Glomerular visceral epithelial cell (primary cell): ENCODE data around the gene SAP130.
"Not testable (repeated sequence)": the region's sequence is repeated elsewhere in the genome, so short reads cannot be mapped to it uniquely, and the experiment has no call there.

Experiments used
- DNase-seq: peaks from one replicate; pipeline ENCODE4 v3.0.0-alpha.2; 2016; ENCODE audit errors: extremely low spot score

SAP130 gene

GRCh38 chr2:127953128-127953718 is 74.6 kb downstream of the SAP130 start:
- DNase-seq, result no peak

GRCh38 chr2:127951026-127951425 is 76.8 kb downstream of the SAP130 start:
- DNase-seq, result peak; percentile 13

DNA sequence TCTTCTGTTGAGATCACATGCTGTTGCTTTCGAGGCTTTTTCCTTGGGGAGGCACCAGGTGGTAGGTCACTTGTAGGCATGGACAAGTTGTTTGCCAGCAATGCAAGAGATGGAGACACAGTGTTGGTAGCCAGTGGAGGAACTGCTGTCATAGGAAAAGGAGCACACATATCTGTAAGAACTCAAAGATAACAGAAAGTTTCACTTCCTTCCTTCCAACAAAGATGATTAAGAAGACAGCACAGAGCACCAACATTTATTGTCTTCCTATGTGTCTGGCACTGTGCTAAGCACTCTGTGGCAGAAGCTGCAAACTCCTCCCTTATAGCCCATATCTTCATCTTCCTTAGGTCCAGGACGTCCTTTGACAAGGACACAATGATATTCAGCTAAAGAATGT is 77.6 kb downstream of the SAP130 start:
- DNase-seq, result no peak

DNA sequence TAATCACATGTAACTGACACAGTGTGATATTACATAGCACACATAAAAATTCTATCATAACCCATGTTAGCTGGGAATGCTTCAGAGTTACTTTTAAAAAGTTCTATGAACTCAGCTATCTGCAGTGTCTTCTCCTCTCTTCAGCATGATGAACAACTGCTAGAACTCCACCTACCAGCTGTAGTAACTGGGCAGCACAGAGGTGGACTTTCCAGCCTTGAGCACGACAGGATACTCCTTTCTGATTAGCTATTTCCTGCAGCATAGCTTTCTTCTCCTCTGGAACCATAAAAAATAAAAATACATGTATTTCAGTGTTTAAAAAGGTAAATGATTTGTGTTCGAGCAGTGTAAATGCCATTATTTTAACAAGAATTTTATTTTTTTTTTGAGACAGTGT is 82.6 kb downstream of the SAP130 start:
- no peak for DNase-seq

DNA sequence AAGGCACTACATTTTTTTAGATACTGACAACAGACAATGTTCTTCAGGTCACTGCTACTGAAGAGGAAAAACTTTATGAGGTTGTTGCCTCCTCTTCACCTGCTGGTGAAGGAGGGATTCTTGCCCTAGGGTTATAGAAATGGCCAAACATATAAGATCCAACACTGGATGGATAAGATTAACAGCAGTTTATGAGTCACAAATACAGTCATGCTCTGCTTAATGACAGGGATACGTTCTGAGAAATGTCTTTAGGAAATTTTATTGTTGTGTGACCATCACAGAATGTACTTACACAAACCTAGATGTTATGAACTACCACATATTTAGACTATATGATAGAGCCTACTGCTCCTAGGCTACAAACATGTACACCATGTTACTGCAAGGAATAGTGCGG is 84.7 kb downstream of the SAP130 start:
- no peak for DNase-seq

DNA sequence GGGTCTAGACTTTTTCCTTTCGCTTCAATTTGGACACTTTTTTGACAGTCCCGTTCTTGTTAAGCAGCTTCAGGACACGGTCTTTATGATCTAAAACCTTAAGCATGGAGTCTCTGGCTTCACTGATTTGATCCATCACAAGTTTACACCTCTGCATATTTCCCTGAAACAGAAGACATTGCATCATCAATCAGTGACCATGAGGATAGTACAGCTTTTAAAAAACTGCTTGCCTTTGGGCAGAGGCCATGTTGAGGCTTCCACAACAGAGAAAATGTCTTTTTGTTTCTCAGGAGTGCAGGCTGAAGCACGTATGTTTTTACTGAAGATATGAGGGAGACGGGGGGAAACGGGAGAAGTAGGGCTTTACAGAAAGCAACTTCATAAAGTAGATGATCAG is 85.9 kb downstream of the SAP130 start:
- DNase-seq, result no peak

DNA sequence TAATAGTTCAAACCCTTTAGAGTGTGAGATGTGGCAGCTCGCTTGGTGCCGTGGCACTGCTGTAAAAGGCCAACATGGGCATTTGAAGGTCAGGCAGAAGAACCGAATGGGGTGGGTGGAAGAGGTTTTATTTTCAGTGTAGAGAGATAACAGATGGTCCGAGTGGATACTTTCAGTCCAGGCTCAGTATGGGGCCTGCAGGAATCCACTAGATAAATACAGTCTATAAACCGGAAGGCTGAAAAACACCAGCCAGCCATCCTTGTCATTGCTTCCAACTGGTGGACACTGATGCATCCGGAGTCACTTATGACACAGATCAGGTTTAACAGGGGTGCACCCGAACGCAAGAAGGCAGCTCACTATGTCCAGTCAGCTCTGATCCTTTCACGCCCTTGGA is 86.4 kb downstream of the SAP130 start:
- no peak for DNase-seq

GRCh38 chr2:127940641-127941040 is 87.2 kb downstream of the SAP130 start:
- no peak for DNase-seq

DNA sequence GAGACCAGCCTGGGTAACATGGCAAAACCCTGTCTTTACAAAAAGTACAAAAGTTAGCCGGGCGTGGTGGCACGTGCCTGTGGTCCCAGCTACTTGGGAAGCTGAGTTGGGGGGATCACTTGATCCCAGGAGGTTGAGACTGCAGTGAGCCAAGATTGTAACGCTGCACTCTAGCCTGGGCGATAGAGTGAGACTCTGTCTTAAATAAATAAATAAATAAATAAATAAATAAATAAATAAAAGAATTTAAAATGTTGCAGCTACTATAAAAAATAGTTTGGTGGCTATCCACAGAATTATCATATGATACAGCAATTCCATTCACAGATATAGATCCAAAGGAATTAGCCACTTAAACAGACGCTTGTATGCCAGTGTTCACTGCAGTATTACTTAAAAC is 92.5 kb downstream of the SAP130 start:
- no peak for DNase-seq

DNA sequence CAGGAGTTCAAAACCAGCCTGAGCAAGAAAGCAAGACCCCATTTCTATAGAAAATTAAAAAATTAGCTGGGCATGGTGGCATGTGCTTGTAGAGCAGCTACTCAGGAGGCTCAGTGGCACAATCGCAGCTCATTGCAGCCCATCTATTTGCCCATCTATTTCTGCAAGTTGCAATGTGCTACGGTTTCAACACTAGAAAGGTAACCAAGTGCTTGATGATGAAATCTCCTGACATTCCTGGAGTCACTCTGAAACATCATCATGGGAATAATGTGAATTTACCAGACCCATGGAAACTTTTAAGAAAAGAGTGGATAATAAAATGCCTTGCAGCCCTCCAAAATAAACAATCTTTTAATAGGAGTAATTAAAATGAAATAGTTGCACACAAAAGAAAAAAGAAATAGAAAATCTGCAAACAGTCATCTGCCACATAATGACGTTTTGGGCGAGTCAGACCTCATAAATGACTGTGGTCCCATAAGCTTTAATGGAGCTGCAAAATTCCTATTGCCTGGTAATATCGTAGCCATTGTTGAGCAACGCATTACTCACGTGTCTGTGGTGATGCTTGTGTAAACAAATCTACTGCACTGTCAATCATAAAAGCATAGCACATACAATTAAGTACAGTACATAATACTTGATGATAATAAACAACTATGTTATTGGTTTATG is 95.5 kb downstream of the SAP130 start:
- peak; percentile 46 for DNase-seq

GRCh38 chr2:127929449-127929848 is 98.4 kb downstream of the SAP130 start:
- no peak for DNase-seq

- DNase-seq, result no peak
These were observed 100.5 kb downstream of the SAP130 start for GRCh38 chr2:127927384-127927783.

- no peak for DNase-seq
These were observed 109.9 kb downstream of the SAP130 start for GRCh38 chr2:127917916-127918315.

- DNase-seq, result no peak
These were observed 113.9 kb downstream of the SAP130 start for GRCh38 chr2:127913808-127914457.

- DNase-seq, result no peak
These were observed 116.1 kb downstream of the SAP130 start for GRCh38 chr2:127911737-127912136.

GRCh38 chr2:127910415-127910814 is 117.4 kb downstream of the SAP130 start:
- DNase-seq, result no peak

DNA sequence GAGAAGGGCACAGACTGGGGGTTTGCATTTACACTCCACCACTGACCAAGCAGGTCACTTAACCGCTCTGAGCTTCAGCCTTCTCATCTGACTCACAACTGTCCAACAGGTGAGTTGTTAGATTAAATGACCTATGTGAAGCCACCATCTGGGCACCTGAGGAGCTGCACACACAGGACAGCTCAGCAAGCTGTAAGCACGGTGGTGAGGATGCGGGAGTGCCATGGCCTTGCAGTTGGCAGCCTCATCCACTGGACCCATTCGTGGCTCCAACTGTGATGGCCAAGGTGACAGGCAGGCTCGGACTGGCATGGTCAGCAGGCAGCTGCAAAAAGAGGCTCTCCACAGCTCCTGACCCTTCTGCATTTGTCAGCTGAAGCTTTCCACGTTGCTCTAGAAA is 118.8 kb downstream of the SAP130 start:
- no peak for DNase-seq

DNA sequence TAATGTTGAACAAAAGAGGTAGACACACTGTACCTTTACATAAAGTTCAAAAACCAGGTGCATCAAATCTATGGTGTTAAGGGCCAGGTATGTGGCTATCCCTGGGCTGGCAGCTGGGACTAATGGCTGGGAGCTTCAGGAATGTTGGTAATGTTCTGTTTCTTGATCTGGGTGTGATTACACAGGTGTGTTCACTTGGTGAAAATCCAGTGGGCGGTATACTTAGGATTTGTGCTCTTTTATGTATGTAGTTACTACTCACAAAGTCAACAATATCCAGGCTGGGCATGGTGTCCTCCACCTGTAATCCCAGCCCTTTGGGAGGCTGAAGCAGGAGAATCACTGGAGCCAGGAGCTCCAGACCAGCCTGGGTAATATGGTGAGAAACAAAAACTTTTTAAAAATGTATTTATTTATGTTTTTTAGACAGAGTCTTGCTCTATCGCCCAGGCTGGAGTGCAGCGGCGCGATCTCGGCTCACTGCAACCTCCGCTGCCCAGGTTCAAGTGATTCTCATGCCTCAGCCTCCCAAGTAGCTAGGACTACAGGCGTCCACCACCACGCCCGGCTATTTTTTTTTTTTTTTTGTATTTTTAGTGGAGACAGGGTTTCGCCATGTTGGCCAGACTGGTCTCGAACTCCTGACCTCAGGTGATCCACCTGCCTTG is 120.0 kb downstream of the SAP130 start:
- not testable (repeated sequence) for DNase-seq

GRCh38 chr2:127906206-127906926 is 121.5 kb downstream of the SAP130 start:
- no peak for DNase-seq

- no peak for DNase-seq
These were observed 126.4 kb downstream of the SAP130 start for GRCh38 chr2:127901339-127902056.

- no peak for DNase-seq
These were observed 130.2 kb downstream of the SAP130 start for GRCh38 chr2:127897531-127898211.
